AG09319 (cell line): Measurements from ENCODE around the gene C5orf24.
"Not testable (repeated sequence)": the region's sequence is repeated elsewhere in the genome, so short reads cannot be mapped to it uniquely, and the experiment has no call there.

Source experiments
- DNase-seq: peaks from one replicate; pipeline ENCODE4 v3.0.0-alpha.2; 2010; ENCODE audit warnings: low read depth; ENCODE audit errors: extremely low read depth
- TF ChIP-seq, protein P1 (sequence below): IDR thresholded peaks from 2 replicates; pipeline ENCODE4 v1.5.1; 2011; ENCODE audit warnings: low read depth, mild to moderate bottlenecking, inconsistent platforms, low read length, moderate library complexity

The C5orf24 gene

DNA sequence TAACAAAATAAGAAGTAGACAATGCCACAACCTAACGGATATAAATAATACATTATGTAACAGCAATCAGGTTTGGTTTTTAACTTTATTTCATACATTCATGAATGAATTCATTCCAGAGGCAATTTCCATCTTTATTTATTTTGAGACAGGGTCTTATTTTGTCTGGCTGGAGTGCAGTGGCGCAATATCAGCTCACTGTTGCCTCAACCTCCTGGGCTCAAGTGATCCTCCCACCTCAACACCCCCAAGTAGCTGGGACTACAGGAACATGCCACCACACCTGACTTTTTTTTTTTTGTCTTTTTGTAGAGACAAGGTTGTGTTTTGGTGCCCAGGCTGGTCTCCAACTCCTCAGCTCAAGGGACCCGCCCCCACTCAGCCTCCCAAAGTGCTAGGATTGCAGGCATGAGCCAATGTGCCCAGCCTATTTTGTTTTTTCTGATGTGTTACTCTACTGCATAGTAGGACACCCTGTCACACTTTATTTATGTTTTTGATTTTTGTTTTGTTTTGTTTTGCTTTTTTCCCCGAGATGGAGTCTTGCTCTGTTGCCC, 26.3 kb upstream of the C5orf24 start:
- TF ChIP-seq, protein P1, sequence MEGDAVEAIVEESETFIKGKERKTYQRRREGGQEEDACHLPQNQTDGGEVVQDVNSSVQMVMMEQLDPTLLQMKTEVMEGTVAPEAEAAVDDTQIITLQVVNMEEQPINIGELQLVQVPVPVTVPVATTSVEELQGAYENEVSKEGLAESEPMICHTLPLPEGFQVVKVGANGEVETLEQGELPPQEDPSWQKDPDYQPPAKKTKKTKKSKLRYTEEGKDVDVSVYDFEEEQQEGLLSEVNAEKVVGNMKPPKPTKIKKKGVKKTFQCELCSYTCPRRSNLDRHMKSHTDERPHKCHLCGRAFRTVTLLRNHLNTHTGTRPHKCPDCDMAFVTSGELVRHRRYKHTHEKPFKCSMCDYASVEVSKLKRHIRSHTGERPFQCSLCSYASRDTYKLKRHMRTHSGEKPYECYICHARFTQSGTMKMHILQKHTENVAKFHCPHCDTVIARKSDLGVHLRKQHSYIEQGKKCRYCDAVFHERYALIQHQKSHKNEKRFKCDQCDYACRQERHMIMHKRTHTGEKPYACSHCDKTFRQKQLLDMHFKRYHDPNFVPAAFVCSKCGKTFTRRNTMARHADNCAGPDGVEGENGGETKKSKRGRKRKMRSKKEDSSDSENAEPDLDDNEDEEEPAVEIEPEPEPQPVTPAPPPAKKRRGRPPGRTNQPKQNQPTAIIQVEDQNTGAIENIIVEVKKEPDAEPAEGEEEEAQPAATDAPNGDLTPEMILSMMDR, result no peak
- DNase-seq, result no peak

DNA sequence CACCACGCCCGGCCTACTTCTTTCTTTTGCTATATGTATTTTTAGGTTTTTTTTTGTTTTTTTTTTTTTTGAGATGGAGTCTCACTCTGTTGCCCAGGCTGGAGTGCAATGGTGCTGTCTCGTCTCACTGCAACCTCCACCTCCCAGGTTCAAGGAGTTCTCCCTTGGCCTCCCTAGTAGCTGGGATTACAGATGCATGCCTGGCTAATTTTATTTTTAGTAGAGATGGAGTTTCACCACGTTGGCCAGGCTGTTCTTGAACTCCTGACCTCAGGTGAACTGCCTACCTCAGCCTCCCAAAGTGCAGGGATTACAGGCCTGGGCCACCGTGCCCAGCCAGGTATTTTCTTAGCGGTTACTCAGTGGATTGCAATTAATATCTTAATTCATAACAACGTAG, 23.9 kb upstream of the C5orf24 start:
- no peak for DNase-seq
- TF ChIP-seq, protein P1, result no peak

DNA sequence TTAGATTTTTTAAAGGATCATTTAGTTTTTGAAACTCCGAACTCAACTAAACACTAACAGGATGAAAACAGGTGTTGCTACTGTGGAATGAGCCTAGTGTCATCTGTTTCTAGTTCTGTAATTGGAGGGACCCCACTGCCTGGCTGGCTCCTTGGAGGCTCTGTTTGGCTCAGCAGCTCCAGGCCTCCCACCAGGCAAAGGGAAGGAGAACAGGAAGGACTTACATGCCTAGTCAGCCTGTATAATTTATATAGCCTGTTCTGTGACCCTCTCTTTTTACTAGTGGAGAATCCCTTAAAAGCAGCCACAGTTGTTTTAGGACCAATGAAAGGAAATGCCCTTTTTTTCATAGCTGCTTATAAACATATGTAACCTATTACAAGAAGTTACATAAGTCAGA, 21.1 kb upstream of the C5orf24 start:
- no peak for DNase-seq

DNA sequence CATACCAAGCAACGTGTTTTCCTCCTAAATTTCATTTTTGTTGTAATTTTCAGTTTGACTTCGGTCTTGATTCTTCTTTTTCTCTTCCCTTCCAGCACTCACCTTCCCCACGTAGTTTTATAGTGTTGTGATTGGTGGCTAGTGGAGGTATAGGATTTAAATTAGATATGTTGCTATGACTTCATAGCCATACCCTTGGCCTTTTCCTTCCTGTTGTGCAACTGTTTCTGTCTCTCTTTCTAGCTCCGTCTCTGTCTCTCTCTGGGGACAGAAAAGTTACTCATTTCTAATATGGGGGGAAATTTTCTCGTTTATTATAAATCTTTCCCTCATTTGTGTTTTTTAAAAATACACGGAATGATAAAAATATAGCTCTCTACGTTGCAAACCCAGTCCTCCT, 20.6 kb upstream of the C5orf24 start:
- no peak for DNase-seq
- TF ChIP-seq, protein P1, result no peak

More for the DNA sequence above, 21.1 kb upstream of the C5orf24 start:
- TF ChIP-seq, protein P1, result no peak

DNA sequence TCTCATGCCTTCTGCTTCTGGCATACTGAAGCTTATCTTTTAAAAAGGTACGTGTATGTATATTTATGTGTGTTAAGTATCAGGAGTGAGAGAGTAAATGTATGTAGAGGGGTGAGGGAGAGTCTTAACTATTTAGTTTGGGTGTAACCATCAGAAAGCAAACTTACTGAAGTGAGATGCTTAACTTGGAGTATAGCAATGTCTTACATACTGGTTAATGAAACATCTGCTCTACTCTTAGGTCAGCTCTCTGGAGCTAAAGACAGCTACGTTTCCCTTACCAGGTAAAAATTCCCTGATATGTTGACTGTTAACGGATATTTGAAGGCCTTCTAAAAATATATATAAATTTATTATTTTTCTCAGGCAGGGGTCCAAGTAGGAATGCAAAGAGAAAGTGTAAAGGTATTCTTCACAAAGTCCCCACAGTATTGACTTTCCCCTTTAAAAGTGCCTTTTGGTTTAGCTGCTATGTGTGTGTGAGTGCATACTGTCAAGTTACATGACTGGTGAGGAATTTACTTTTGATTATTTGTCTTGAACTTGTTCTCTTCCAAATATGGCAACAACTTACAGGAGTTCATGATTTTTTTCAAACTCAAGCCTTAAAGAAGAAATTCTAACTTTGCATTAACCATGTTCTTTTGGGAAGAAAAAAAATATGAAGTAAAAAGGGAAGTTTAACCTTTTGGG, 12.3 kb upstream of the C5orf24 start:
- TF ChIP-seq, protein P1, result no peak
- no peak for DNase-seq

DNA sequence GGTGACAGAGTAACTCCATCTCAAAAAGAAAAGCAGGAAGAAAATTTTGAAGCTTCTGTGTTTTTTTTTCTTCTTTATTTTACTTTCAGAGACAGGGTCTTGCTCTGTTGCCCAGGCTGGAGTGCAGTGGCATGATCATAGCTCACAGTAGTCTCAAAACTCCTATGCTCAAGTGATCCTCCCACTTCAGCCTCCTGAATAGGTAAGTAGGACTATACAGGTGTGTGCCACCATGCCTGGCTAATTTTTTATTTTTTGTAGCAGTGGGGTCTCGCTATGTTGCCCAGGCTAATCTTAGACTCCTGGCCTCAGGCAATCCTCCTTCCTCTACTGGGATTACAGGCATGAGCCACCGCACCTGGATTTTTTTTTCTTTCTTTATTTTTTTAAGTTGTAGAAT, 10.1 kb upstream of the C5orf24 start:
- DNase-seq, result no peak
- TF ChIP-seq, protein P1, result no peak

DNA sequence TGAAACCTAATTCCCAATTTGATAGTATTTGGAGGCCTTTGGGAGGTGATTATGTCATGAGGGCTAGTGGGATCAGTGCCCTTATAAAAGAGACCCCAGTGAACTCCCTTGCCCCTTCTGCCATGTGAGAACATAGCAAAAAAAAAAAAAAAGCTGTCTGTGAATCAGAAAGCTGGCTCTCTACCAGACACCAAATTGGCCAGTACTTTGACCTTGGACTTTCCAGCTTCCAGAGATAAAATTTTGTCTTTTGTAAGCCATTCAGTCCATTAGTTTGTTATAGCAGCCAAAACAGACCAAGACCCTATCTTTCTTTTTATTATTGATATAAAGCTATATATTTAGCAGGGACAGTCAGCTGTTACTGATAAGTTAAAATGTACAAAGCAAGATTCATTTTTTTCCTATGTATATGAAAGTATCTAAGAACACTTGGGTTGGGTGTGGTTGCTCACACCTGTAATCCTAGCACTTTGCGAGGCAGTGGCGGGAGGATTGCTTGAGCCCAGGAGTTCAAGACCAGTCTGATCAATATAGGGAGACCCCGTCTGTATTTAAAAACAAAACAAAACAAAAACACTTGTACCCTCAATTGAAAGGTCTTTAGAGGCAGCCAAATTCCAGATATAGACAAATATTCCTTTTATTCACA, 8.1 kb upstream of the C5orf24 start:
- no peak for DNase-seq
- TF ChIP-seq, protein P1, result no peak

DNA sequence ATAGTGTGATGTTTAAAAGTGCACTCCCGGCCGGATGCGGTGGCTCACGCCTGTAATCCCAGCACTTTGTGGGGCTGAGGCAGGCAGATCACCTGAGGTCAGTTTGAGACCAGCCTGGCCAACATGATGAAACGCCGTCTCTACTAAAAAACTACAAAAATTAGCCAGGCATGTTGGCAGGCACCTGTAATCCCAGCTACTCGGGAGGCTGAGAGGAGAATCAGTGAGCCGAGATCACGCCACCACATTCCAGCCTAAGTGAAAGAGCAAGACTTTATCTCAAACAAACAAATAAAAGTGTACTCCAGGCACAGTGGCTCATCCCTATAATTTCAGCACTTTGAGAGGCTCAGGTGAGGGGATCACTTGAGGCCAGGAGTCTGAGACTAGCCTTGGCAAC, 7.4 kb upstream of the C5orf24 start:
- DNase-seq, result not testable (repeated sequence)
